GM21526 (cell line): ENCODE data around the gene PLA1A.
"Not testable (repeated sequence)": the region's sequence is repeated elsewhere in the genome, so short reads cannot be mapped to it uniquely, and the experiment has no call there.

ENCODE experiments used
- ATAC-seq: cut with Tn5 transposase; IDR thresholded peaks from one replicate; pipeline ENCODE4 v1.9.1; 2021; ENCODE audit warnings: moderate library complexity; ENCODE audit not compliant: unreplicated experiment, low FRiP score

The PLA1A gene

GRCh38 chr3:119660474-119661440 is 63.1 kb downstream of the PLA1A start, which contains the start of gene POPDC2:
TSS of gene POPDC2 (minus strand) at chr3:119660589. CDS start at chr3:119660423, 166 bp downstream.
- no peak for ATAC-seq

GRCh38 chr3:119662604-119663373 is 65.1 kb downstream of the PLA1A start:
- ATAC-seq: no peak

GRCh38 chr3:119663885-119664284 is 66.2 kb downstream of the PLA1A start:
- ATAC-seq: no peak

- no peak for ATAC-seq
Observed at GRCh38 chr3:119664370-119664769, 66.7 kb downstream of the PLA1A start.

GRCh38 chr3:119664850-119665379 is 67.2 kb downstream of the PLA1A start:
- ATAC-seq: no peak

- no peak for ATAC-seq
Observed at GRCh38 chr3:119665954-119666559, 68.4 kb downstream of the PLA1A start.

GRCh38 chr3:119669906-119670570 is 72.4 kb downstream of the PLA1A start:
- ATAC-seq: no peak

- no peak for ATAC-seq
Observed at GRCh38 chr3:119672776-119673175, 75.1 kb downstream of the PLA1A start.

- no peak for ATAC-seq
Observed at GRCh38 chr3:119673875-119674274, 76.2 kb downstream of the PLA1A start.

- ATAC-seq: no peak
Observed at GRCh38 chr3:119675188-119675874, 77.6 kb downstream of the PLA1A start.

- no peak for ATAC-seq
Observed at GRCh38 chr3:119676020-119676419, 78.3 kb downstream of the PLA1A start.

GRCh38 chr3:119676771-119677640 is 79.3 kb downstream of the PLA1A start, which contains the start of gene COX17:
TSS of gene COX17 (minus strand) at chr3:119677406. CDS start at chr3:119677310, 96 bp downstream.
- ATAC-seq: peak; percentile 86

GRCh38 chr3:119677641-119677934 is 79.9 kb downstream of the PLA1A start:
- ATAC-seq: peak; percentile 1

- not testable (repeated sequence) for ATAC-seq
Observed at GRCh38 chr3:119678209-119678608, 80.5 kb downstream of the PLA1A start.
